ENCODE data around the gene EPHB4. TPM values are rescaled to one million over a fixed set of nuclear protein-coding genes. Genes with fewer than 3 reads are reported as not detected.
"Not testable (repeated sequence)": the region's sequence is repeated elsewhere in the genome, so short reads cannot be mapped to it uniquely, and the experiment has no call there.

EPHB4 gene
- total RNA-seq, 2 experiments from 2014 or later = 5.9 to 6.0 TPM

DNA sequence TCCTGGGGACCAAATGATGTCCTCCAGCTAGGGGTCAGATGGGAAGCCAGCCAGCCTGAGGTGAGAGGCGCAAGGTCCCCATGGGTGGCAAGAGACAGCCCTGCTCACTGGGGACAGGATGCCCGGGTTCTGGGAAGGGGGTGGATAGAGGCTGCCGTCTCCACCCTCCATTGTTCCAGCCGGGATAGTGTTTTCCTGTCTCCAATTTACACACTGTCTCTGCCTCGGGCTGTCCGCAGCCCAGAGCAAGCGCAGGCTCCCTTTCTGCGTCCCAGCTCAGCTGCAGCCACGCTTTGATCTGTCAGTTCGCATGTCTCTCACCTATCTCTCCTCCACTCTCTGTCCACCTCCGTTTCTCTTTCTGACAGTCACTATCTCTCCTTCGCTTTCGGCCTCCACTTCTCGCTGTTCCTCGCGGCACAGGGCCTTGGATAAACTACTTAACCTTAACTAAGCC is 2.1 kb downstream of the EPHB4 start:
- CTCF ChIA-PET = no interaction called here
- Mint-ChIP-seq H3K27me3 (ENCODE audit: low read depth) (peaks cover 31% of the 10 kb centered on the region), H3K36me3 (ENCODE audit: low read depth) (peaks cover 1% of the 10 kb centered on the region)

DNA sequence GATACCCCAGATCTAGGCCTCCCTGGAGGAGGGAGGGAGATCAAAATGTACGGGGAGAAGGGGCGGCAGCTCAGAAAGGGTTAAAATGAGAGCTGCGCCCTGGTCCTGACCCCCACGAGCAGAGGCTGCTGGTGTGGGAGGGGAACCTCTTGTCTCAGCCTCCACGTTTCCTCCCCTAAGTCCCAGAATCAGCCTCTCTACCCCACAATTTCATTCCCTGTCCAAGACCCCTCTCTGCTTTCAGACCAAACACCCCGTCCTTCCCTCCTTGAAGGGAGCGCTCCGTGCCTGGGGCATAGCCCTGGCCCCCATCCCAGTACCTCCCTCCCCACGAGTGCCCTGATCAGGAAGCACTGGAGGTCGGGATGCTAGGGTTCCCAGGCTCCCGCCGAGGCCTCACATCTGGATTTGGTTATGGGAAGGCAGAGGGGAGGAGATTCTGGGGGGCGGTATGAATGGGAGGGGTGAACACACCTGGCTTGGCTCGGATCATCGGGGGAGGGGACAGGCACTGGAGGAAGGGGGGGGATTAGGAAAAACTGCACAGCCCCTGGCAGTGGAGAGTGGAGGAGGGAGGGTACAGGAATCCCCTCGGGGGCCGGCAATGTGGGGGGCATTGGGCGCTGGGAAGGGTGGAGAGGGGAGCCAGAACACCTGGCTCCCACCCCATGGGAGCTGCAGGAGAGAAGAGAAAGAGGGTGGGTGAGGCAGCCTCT is 2.7 kb downstream of the EPHB4 start:
- H3K27ac Mint-ChIP-seq = no peak overlapping the region
- H3K9me3 Mint-ChIP-seq = no peaks in the 10 kb centered on the region
- CTCF ChIA-PET = interaction anchor here (1.0 kb wide), 1 partner anchor 355 kb away, joined by 3 read pairs; no protein-coding TSS in a partner anchor
- peaks cover 14% of the 10 kb centered on the region for H3K4me1 Mint-ChIP-seq (ENCODE audit: low read depth)
- DNase-seq = no peak
- peaks cover 30% of the 10 kb centered on the region for H3K27me3 Mint-ChIP-seq (ENCODE audit: low read depth)
- H3K36me3 Mint-ChIP-seq (ENCODE audit: low read depth) = peaks cover 1% of the 10 kb centered on the region
- intact Hi-C loops (cut with micrococcal nuclease) = no loop called here
- no peak overlapping the region for H3K4me3 Mint-ChIP-seq

More for the DNA sequence above, 2.1 kb downstream of the EPHB4 start:
- intact Hi-C loops (cut with micrococcal nuclease) = no loop called here
- H3K27ac Mint-ChIP-seq = no peak overlapping the region
- no peaks in the 10 kb centered on the region for H3K9me3 Mint-ChIP-seq
- peaks cover 14% of the 10 kb centered on the region for H3K4me1 Mint-ChIP-seq (ENCODE audit: low read depth)
- no peak for DNase-seq
- no peak overlapping the region for H3K4me3 Mint-ChIP-seq

DNA sequence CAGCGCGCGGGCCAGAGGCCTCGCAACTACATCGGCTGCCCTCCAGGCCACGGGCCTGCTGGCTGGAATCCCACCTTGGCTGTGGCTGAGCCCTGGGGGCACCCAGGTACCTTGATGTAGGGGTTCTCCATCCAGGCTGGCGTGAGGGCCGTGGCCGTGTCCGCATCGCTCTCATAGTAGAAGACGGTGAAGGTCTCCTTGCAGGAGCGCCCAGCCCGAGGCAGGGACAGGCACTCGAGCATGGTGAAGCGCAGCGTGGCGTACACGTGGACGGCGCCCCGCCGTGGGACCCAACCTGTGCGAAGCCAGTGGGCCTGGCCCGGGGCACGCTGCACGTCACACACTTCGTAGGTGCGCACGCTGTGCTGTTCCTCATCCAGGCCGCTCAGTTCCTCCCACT is 3.8 kb downstream of the EPHB4 start:
- H3K36me3 Mint-ChIP-seq (ENCODE audit: low read depth) = peaks cover 1% of the 10 kb centered on the region
- peaks cover 25% of the 10 kb centered on the region for H3K27me3 Mint-ChIP-seq (ENCODE audit: low read depth)
- DNase-seq = no peak
- no peak overlapping the region for H3K27ac Mint-ChIP-seq
- intact Hi-C loops (cut with micrococcal nuclease) = no loop called here
- H3K4me3 Mint-ChIP-seq = no peak overlapping the region
- CTCF ChIA-PET = no interaction called here
- H3K4me1 Mint-ChIP-seq (ENCODE audit: low read depth) = peaks cover 12% of the 10 kb centered on the region
- no peaks in the 10 kb centered on the region for H3K9me3 Mint-ChIP-seq

DNA sequence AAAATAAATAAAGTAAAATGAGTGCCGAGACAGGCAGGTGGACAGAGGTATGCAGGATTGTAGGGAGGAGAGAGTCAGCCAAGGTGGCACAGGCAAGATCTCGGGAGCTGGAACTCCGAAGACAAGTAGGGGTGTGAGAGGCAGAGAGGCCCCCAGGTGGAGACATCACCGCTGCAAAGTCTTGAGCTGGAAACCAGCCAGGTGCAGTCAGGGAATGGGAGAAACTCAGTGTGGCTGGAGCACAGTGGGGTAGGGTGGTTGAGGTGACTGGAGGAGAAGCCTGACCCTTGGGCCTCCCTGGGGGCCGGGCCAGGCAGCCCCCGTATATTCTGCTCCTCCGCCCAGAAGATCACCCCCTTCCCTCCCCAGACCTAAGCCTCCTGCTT is 4.2 kb downstream of the EPHB4 start:
- H3K27me3 Mint-ChIP-seq (ENCODE audit: low read depth) = peaks cover 23% of the 10 kb centered on the region
- intact Hi-C loops (cut with micrococcal nuclease) = no loop called here
- no peak for DNase-seq
- H3K27ac Mint-ChIP-seq = no peak overlapping the region
- H3K4me1 Mint-ChIP-seq (ENCODE audit: low read depth) = peaks cover 10% of the 10 kb centered on the region
- peaks cover 1% of the 10 kb centered on the region for H3K36me3 Mint-ChIP-seq (ENCODE audit: low read depth)
- no peaks in the 10 kb centered on the region for H3K9me3 Mint-ChIP-seq
- CTCF ChIA-PET = no interaction called here
- H3K4me3 Mint-ChIP-seq = no peak overlapping the region

DNA sequence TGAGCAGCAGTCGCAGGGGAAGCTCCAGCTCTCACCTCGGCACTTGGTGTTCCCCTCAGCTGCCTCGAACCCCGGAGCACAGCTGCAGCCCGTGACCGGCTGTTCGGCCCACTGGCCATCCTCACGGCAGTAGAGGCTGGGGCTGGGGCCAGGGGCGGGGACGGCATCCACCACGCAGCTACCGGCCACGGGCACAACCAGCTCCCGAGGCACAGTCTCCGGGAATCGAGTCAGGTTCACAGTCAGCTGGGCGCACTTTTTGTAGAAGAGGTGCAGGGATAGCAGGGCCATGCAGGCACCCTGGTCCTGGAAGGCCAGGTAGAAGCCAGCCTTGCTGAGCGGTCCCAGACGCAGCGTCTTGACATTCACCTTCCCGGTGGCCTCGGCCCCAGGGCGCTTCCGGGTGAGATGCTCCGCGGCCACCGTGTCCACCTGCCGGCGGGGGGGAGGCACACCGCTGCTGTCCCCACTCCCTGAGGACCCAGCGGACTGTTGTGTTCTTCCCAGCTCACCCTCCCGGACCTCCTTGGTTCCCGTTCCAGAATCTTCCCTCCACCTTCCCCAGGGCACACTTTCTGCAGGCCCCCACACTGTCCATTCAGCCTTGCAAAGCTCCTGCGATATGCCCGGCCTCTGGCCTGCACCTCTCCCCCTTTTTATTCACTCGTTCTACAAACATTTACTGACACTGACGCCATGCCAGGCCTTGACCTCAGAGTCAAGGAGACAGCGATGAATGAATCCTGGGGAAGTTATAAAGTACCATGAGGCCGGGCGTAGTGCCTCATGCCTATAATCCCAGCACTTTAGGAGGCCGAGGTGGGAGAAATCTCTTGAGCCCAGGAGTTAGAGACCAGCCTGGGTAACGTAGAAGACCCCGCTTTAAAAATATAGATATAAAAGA is 4.8 kb downstream of the EPHB4 start:
- DNase-seq = no peak
- Mint-ChIP-seq H3K27me3 (ENCODE audit: low read depth) (peaks cover 18% of the 10 kb centered on the region), H3K36me3 (ENCODE audit: low read depth) (peaks cover 1% of the 10 kb centered on the region), H3K4me1 (ENCODE audit: low read depth) (peaks cover 6% of the 10 kb centered on the region), H3K27ac (no peak overlapping the region), H3K9me3 (no peaks in the 10 kb centered on the region), H3K4me3 (no peak overlapping the region)
- intact Hi-C loops (cut with micrococcal nuclease) = no loop called here
- CTCF ChIA-PET = interaction anchor here (0.5 kb wide), 1 partner anchor 188 kb away, joined by 5 read pairs; no protein-coding TSS in a partner anchor

DNA sequence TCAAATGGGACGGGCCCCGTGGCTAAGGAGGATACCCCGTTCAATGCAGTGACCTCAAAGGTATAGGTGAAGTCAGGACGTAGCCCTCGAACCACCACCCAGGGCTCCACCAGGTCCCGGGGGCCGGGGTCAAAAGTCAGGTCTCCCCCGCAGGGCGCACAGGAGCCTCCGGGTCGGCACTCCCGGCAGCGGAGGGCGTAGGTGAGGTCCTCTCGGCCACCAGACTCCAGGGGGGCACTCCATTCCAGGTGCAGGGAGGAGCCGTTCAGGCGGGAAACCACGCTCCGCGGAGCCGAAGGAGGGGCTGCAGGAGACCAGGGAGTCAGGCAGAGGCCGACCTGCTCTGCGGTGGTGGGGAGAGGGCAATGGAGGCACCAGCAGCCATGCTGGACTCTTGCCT is 7.7 kb downstream of the EPHB4 start:
- H3K4me1 Mint-ChIP-seq (ENCODE audit: low read depth) = no peaks in the 10 kb centered on the region
- intact Hi-C loops (cut with micrococcal nuclease) = no loop called here
- peaks cover 1% of the 10 kb centered on the region for H3K36me3 Mint-ChIP-seq (ENCODE audit: low read depth)
- H3K4me3 Mint-ChIP-seq = no peak overlapping the region
- H3K9me3 Mint-ChIP-seq = no peaks in the 10 kb centered on the region
- peaks cover 2% of the 10 kb centered on the region for H3K27me3 Mint-ChIP-seq (ENCODE audit: low read depth)
- no peak for DNase-seq
- no peak overlapping the region for H3K27ac Mint-ChIP-seq
- CTCF ChIA-PET = no interaction called here

DNA sequence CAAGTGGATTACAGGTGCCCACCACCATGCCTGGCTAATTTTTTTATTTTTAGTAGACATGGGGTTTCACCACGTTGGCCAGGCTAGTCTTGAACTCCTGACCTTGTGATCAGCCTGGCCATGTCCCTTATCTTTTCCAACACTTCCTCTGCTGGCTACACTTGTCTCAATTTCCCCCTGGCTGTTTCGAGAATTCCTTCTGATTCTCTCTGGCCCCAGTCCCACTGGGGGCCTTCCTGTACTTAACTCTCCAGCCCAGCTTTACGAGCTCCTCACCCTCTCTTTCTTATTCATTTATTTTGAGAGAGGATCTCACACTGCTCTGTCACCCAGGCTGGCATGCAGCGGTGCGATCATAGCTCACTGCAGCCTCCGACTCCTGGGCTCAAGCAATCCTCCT is 8.5 kb downstream of the EPHB4 start:
- H3K27me3 Mint-ChIP-seq (ENCODE audit: low read depth) = no peaks in the 10 kb centered on the region
- H3K4me1 Mint-ChIP-seq (ENCODE audit: low read depth) = no peaks in the 10 kb centered on the region
- DNase-seq = no peak
- H3K4me3 Mint-ChIP-seq = no peak overlapping the region
- H3K9me3 Mint-ChIP-seq = no peaks in the 10 kb centered on the region
- CTCF ChIA-PET = no interaction called here
- H3K27ac Mint-ChIP-seq = no peak overlapping the region
- peaks cover 1% of the 10 kb centered on the region for H3K36me3 Mint-ChIP-seq (ENCODE audit: low read depth)
- intact Hi-C loops (cut with micrococcal nuclease) = no loop called here

DNA sequence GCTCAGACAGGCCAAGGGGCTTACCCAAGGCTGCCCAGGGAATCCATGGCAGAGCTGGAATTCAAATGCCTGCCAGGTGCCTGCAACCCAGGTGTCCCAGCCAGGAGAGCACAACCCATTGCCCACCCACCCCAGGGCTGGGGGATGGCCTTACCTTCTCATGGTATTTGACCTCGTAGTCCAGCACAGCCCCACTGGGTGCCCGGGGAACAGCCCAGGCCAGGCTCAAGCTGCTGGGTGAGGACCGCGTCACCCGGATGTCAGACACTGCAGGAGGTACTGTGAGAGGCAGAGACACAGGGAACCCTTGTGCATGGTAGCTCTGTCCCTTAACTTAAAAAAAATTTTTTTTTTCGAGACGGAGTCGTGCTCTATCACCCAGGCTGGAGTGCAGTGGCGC is 9.0 kb downstream of the EPHB4 start:
- CTCF ChIA-PET = interaction anchor here (1.1 kb wide), 1 partner anchor 18 kb away, joined by 4 read pairs; no protein-coding TSS in a partner anchor
- intact Hi-C loops (cut with micrococcal nuclease) = no loop called here
- no peak overlapping the region for H3K27ac Mint-ChIP-seq
- no peaks in the 10 kb centered on the region for H3K27me3 Mint-ChIP-seq (ENCODE audit: low read depth)
- peaks cover 1% of the 10 kb centered on the region for H3K36me3 Mint-ChIP-seq (ENCODE audit: low read depth)
- no peak for DNase-seq
- no peaks in the 10 kb centered on the region for H3K9me3 Mint-ChIP-seq
- H3K4me1 Mint-ChIP-seq (ENCODE audit: low read depth) = no peaks in the 10 kb centered on the region
- no peak overlapping the region for H3K4me3 Mint-ChIP-seq

DNA sequence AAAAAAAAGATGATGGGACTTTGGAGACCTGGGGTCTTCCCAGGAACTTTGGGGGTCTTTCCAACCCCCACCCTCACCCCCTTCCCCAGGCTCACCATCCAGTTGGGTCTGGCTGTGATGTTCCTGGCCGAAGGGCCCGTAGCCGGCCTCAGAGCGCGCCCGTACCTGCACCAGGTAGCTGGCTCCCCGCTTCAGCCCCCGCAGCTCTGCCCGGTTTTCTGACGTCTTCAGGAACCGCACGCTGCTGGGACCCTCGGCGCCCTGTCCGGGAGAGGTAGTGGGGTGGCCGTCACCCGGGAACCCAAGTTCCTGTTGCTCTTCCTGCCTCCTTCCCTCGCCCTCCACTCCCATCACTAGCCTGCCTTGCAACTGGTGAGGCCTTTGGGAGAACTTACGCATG is 10.2 kb downstream of the EPHB4 start:
- H3K36me3 Mint-ChIP-seq (ENCODE audit: low read depth) = peaks cover 3% of the 10 kb centered on the region
- no peak overlapping the region for H3K27ac Mint-ChIP-seq
- no peaks in the 10 kb centered on the region for H3K27me3 Mint-ChIP-seq (ENCODE audit: low read depth)
- CTCF ChIA-PET = no interaction called here
- intact Hi-C loops (cut with micrococcal nuclease) = no loop called here
- H3K4me1 Mint-ChIP-seq (ENCODE audit: low read depth) = no peaks in the 10 kb centered on the region
- no peak overlapping the region for H3K4me3 Mint-ChIP-seq
- H3K9me3 Mint-ChIP-seq = no peaks in the 10 kb centered on the region
- no peak for DNase-seq

DNA sequence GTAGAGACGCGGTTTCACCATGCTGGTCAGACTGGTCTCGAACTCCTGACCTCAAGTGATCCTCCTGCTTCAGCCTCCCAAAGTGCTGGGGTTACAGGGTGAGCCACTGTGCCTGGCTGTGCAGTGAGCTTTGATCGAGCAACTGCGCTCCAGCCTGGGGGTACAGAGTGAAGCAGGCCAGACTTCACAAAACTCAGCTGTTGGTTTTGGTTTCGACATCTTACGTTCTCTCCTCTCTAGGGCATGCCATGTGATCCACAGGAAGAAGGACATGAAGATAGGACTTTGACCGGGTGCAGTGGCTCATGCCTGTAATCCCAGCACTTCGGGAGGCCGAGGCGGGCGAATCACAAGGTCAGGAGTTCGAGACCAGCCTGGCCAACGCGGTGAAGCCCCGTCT is 10.8 kb downstream of the EPHB4 start:
- H3K27me3 Mint-ChIP-seq (ENCODE audit: low read depth); H3K36me3 Mint-ChIP-seq (ENCODE audit: low read depth); H3K4me3 Mint-ChIP-seq; CTCF ChIA-PET; H3K4me1 Mint-ChIP-seq (ENCODE audit: low read depth); H3K27ac Mint-ChIP-seq; intact Hi-C loops (cut with micrococcal nuclease); H3K9me3 Mint-ChIP-seq; DNase-seq: not testable (repeated sequence)

DNA sequence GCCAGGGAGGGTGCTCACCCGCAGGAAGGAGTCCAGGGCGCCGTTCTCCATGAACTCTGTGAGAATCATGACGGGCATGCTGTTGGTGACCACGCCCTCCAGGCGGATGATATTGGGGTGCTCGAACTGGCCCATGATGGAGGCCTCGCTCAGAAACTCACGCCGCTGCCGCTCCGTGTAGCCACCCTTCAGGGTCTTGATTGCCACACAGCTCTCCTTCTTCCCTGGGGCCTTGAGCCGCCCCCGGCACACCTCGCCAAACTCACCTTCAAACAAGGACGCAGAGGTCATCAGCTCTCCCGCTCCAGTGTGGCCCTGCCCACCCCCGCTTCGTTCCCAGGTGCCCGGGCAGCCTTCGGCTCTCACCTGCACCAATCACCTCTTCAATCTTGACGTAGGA is 14.6 kb downstream of the EPHB4 start:
- DNase-seq = no peak
- Mint-ChIP-seq H3K27me3 (ENCODE audit: low read depth) (no peaks in the 10 kb centered on the region), H3K27ac (no peak overlapping the region), H3K4me1 (ENCODE audit: low read depth) (no peaks in the 10 kb centered on the region), H3K4me3 (no peak overlapping the region), H3K9me3 (no peaks in the 10 kb centered on the region), H3K36me3 (ENCODE audit: low read depth) (peaks cover 2% of the 10 kb centered on the region)
- intact Hi-C loops (cut with micrococcal nuclease) = no loop called here
- CTCF ChIA-PET = interaction anchor here (0.6 kb wide), 1 partner anchor 519 kb away, joined by 3 read pairs; no protein-coding TSS in a partner anchor

DNA sequence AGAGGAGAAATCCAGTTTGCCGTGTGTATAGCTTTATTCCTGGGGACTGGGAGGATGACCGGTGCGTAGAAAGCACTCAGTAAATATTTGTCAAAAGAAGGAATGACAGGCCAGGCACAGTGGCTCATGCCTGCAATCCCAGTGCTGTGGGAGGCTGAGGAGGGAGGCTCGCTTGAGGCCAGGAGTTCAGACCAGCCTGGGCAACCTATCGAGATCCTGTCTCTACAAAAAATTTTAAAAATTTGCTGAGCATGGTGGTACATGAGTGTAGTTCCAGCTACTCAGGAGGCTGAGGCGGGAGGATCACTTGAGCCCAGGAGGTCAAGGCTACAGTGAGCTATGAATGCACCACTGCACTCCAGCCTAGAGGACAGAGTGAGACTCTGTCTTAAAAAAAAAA is 15.8 kb downstream of the EPHB4 start:
- no peak for DNase-seq
- Mint-ChIP-seq H3K4me1 (ENCODE audit: low read depth) (no peaks in the 10 kb centered on the region), H3K4me3 (no peak overlapping the region), H3K9me3 (no peaks in the 10 kb centered on the region), H3K27me3 (ENCODE audit: low read depth) (no peaks in the 10 kb centered on the region), H3K27ac (no peak overlapping the region), H3K36me3 (ENCODE audit: low read depth) (peaks cover 2% of the 10 kb centered on the region)
- CTCF ChIA-PET = no interaction called here
- intact Hi-C loops (cut with micrococcal nuclease) = no loop called here
